SKM-1 (cell line): Measurements from ENCODE around the gene ANKRD65.
"Not testable (repeated sequence)": the region's sequence is repeated elsewhere in the genome, so short reads cannot be mapped to it uniquely, and the experiment has no call there.

Experiments
- DNase-seq: peaks from one replicate; lab custom pipeline; 2025; ENCODE audit not compliant: unreplicated experiment; lab: John Stamatoyannopoulos, UW

The ANKRD65 gene

DNA sequence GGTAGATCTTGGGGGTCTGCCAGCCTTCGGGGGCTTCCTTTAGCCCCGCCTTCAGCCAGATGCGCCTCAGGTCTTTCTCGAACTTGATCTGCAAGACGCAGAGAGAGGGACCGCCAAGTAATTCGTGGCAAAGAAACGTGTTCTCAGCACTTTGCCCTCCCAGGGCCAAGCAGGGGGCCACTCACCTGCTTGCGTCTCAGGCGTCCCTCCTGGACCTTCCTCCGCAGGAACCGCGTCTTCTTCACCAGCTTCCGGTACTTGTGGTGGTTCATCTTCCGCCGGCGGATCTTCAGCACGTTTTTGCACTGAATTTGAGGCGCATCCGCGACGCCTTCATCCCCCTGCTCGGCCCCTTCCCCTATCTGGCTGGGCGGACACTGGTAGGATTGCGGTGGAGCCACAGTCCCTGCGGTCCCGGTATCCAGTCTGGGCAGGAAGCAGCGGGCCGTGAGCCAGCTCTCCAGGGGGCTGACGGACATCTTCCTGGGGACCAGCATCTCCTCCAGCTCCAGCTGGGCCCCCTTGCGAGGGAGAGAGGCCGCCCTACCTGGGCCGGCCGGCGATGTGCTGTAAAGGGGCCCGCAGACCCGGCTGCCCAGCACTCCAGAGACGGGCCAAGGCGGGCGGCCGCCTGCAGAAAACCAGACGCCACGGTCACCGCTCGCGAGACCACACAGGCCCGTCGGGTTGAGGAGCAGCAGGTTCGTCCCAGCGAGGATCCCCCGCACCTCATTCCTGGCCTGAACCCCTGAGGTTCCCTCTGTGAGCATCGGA is 47.1 kb downstream of the ANKRD65 start:
- DNase-seq, result no peak

DNA sequence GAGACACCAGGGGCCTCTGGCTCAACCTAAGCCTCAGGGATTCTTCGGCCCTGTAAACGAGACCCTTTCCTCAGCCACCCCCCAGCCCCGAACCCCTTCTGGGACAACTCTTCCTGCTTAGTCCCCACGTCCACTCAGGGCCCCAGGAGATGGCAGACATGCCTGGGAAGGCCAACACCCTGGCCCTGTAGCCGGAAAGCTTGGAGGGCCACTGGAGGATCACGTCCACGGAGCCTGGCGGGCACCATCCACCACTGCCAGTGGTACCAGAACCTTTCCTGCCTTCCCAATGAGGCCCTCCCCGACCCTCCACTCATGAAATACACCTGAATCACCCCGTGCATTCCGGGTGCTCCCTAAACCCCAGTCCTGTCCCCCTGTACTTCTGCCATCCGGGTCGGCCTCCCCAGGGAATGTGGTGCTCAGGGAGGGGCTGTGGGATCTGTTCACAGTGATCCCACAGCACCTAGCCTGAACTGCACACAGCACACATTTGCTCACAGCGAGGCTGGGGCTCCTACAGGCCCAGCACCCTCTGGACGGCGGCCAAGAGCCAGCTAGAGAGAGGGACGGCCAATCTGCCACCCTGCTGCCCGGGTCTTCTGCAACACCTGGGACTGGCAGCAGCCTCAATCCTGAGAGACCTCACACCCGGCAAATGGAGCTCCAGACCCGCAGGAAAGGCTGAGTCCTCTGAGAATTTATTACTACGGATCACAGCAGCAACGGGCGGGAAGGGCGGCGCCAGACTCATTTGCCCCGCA is 47.8 kb downstream of the ANKRD65 start:
- DNase-seq, result no peak

DNA sequence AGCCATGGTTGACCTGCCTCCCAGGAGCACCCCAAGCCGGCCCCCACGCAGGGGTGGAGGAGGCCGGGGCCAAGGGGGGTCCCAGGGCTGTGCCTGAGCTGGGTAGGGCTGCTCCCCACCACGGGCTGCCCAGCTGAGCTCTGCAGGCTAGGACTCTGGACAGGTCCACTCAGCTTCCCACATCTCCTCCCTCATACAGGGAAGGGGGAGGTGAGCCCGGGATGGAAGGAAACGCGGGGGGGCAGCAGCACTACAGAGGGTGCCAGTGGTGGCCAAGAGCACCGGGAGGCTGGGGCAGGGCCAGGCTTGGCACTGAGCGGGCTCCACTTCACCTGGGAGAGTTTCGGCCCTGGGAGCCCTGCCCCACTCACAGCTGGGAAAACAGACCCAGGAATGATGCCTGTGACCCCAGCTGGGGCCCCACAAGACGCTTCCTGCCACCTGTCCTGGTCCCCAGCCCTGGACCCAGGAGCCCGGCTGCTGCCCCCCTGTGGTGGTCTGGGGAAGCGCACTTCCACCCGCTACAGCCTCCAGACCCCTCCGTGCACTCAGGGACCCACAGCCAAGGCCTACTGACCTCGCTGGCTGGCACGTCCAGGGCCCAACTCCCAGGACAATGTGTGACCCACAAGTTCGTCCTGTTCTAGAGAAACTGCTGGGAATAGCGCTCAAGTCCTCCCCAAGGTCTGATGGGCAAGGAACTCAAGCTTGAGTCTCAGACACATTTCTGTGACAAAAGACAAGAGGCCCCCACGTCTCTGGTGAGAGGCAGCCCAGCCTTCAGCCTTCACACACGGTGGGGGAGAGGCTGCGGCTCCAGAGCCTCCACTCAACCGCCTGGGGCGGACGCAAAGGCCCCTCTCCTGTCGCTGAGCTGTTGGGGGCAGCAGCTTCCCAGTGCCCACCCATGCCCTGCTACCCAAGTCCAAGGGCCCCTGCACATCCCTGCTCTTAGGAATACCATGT is 49.0 kb downstream of the ANKRD65 start:
- DNase-seq, result no peak

DNA sequence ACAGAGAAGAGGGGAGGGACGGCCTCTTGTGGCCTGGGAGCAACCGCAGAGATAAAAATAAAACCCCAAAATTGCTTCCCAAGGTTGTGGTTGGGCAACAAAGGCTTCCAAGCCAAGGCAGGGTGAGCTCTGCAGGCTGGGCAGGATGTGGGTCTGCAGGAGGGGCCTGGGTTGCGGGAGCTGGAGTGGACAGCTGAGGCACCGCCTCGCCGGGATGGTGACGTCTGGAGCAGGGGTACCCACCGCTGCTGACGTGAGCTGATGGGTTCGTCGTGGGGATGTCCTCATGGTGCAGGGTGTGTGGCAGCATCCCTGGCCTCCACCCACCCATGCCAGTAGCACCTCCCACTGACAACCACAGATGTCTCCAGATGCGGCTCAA is 49.7 kb downstream of the ANKRD65 start:
- DNase-seq, result peak; percentile 73

DNA sequence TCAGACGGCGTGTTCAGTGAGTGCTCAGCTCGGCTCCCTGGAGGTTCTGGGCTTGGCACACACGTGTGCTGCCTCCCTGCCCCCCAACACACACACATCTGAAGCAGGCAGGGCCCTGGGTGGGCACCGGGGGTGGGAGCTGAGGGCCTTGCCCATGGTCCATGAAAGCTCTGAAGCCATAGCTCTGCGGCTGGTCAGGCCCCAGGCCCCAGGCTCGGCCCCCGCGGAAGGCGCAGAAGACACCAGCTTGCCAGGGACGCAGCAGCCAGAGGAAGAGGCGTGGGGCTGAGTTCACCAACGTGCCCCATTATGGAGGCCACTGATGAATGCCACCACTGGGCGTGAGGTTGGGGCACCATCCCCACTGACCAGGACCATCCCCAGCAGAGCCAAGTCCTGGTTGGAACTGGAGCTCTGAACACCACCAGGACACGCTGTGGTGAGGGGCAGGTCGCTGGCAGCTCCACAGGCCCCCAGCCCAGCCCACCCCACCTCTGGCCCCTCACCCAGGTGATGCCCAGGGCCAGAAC is 50.2 kb downstream of the ANKRD65 start:
- DNase-seq, result no peak

DNA sequence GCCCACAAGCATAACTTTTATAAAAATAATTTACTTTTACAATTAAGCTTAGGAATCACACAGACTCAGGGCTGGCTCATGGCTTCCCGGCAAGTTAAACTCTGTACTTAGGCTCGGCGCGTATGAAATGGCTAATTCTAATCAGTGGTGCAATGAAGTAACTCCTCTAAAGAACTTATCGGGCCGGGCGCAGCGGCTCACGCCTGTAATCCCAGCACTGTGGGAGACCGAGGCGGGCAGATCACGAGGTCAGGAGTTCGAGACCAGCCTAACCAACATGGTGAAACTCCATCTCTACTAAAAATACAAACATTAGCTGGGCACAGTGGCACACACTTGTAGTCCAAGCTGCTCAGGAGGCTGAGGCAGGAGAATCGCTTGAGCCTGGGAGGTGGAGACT is 51.0 kb downstream of the ANKRD65 start:
- DNase-seq, result not testable (repeated sequence)
